IPS-18a (cell line): ENCODE data around the gene CRABP2.

ENCODE experiments used
- H3K27ac ChIP-seq: one replicate; pipeline ENCODE4 v1.5.1; 2013; ENCODE audit warnings: low read length
- H3K27me3 ChIP-seq: one replicate; pipeline ENCODE4 v1.6.1; 2013; ENCODE audit warnings: mild to moderate bottlenecking, low read length; ENCODE audit not compliant: control insufficient read depth, insufficient read depth
- H3K36me3 ChIP-seq: one replicate; pipeline ENCODE4 v1.6.1; 2013; ENCODE audit warnings: low read depth, low read length; ENCODE audit not compliant: control insufficient read depth
- H3K4me1 ChIP-seq: one replicate; pipeline ENCODE4 v1.6.1; 2013; ENCODE audit warnings: low read depth, low read length; ENCODE audit not compliant: control insufficient read depth
- H3K4me3 ChIP-seq: one replicate; pipeline ENCODE4 v1.5.1; 2013; ENCODE audit warnings: low read length
- H3K9ac ChIP-seq: one replicate; pipeline ENCODE4 v1.6.1; 2013; ENCODE audit warnings: mild to moderate bottlenecking, low read length, moderate library complexity
- H3K9me3 ChIP-seq: one replicate; pipeline ENCODE4 v1.6.1; 2013; ENCODE audit warnings: low read depth, low read length; ENCODE audit not compliant: control insufficient read depth

The CRABP2 gene

GRCh38 chr1:156705321-156705917 lies at the start of gene CRABP2:
Gene CRABP2, minus strand, starts transcription at chr1:156705583. Its CDS starts 137 bp downstream, at chr1:156705446.
- Histone ChIP-seq H3K36me3 (peaks cover 6% of the 10 kb centered on the region), H3K4me1 (peaks cover 53% of the 10 kb centered on the region), H3K27ac (no peak within 1 kb of the TSS), H3K9ac (peak within 1 kb of the TSS; percentile 75), H3K4me3 (peak within 1 kb of the TSS; percentile 71), H3K9me3 (no peaks in the 10 kb centered on the region), H3K27me3 (peaks cover 27% of the 10 kb centered on the region)

GRCh38 chr1:156754219-156754618 lies 48.8 kb upstream of the CRABP2 start:
- Histone ChIP-seq H3K27ac (no peak overlapping the region), H3K4me1 (peaks cover 21% of the 10 kb centered on the region), H3K36me3 (no peaks in the 10 kb centered on the region), H3K4me3 (no peak overlapping the region), H3K9me3 (no peaks in the 10 kb centered on the region), H3K27me3 (no peaks in the 10 kb centered on the region), H3K9ac (no peak overlapping the region)

- Histone ChIP-seq H3K36me3 (no peaks in the 10 kb centered on the region), H3K9me3 (no peaks in the 10 kb centered on the region), H3K27ac (no peak overlapping the region), H3K4me3 (peak overlapping the region; percentile 100), H3K9ac (peak overlapping the region; percentile 99), H3K27me3 (no peaks in the 10 kb centered on the region), H3K4me1 (peaks cover 33% of the 10 kb centered on the region)
Observed at GRCh38 chr1:156752843-156753482, 47.6 kb upstream of the CRABP2 start.

- no peaks in the 10 kb centered on the region for H3K9me3 ChIP-seq
- H3K36me3 ChIP-seq = no peaks in the 10 kb centered on the region
- H3K27me3 ChIP-seq = no peaks in the 10 kb centered on the region
Observed at GRCh38 chr1:156751757-156752481, 46.5 kb upstream of the CRABP2 start.

GRCh38 chr1:156751451-156751756 lies 46.0 kb upstream of the CRABP2 start, which contains the start of gene HDGF:
Gene HDGF, minus strand, starts transcription at chr1:156751675. Its CDS starts 246 bp downstream, at chr1:156751429.
- H3K9me3 ChIP-seq = no peaks in the 10 kb centered on the region
- H3K4me1 ChIP-seq = peaks cover 42% of the 10 kb centered on the region
- no peaks in the 10 kb centered on the region for H3K27me3 ChIP-seq
- H3K4me3 ChIP-seq = peak within 1 kb of the TSS; percentile 100
- H3K27ac ChIP-seq = peak within 1 kb of the TSS; percentile 96
- no peaks in the 10 kb centered on the region for H3K36me3 ChIP-seq
- peak within 1 kb of the TSS; percentile 99 for H3K9ac ChIP-seq

More at GRCh38 chr1:156751757-156752481, 46.5 kb upstream of the CRABP2 start:
- Histone ChIP-seq H3K4me3 (peak overlapping the region; percentile 100), H3K9ac (peak overlapping the region; percentile 99), H3K4me1 (peaks cover 41% of the 10 kb centered on the region), H3K27ac (peak overlapping the region; percentile 96)

- Histone ChIP-seq H3K36me3 (no peaks in the 10 kb centered on the region), H3K27me3 (no peaks in the 10 kb centered on the region), H3K4me3 (peak overlapping the region; percentile 100), H3K9me3 (no peaks in the 10 kb centered on the region), H3K27ac (peak overlapping the region; percentile 51), H3K4me1 (peaks cover 47% of the 10 kb centered on the region), H3K9ac (peak overlapping the region; percentile 99)
Observed at GRCh38 chr1:156750711-156751450, 45.5 kb upstream of the CRABP2 start.

GRCh38 chr1:156750191-156750672 lies 44.8 kb upstream of the CRABP2 start:
- Histone ChIP-seq H3K4me3 (peak overlapping the region; percentile 100), H3K9me3 (no peaks in the 10 kb centered on the region), H3K4me1 (peaks cover 53% of the 10 kb centered on the region), H3K27me3 (no peaks in the 10 kb centered on the region), H3K9ac (peak overlapping the region; percentile 99), H3K36me3 (no peaks in the 10 kb centered on the region), H3K27ac (peak overlapping the region; percentile 51)

- H3K27me3 ChIP-seq = no peaks in the 10 kb centered on the region
- H3K9me3 ChIP-seq = no peaks in the 10 kb centered on the region
- peak overlapping the region; percentile 100 for H3K4me3 ChIP-seq
- peak overlapping the region; percentile 99 for H3K9ac ChIP-seq
- peaks cover 54% of the 10 kb centered on the region for H3K4me1 ChIP-seq
- no peak overlapping the region for H3K27ac ChIP-seq
- H3K36me3 ChIP-seq = no peaks in the 10 kb centered on the region
Observed at GRCh38 chr1:156749419-156750118, 44.2 kb upstream of the CRABP2 start.

- Histone ChIP-seq H3K27ac (no peak overlapping the region), H3K27me3 (no peaks in the 10 kb centered on the region), H3K9ac (no peak overlapping the region), H3K9me3 (no peaks in the 10 kb centered on the region), H3K36me3 (peaks cover 5% of the 10 kb centered on the region), H3K4me1 (peaks cover 54% of the 10 kb centered on the region), H3K4me3 (peak overlapping the region; percentile 100)
Observed at GRCh38 chr1:156748670-156749418, 43.5 kb upstream of the CRABP2 start.
